Peyer's patch (tissue), 4 donors: ENCODE results near the gene ST7. TPM values are rescaled to one million over a fixed set of nuclear protein-coding genes. Genes with fewer than 3 reads are reported as not detected.

Experiments used
- DNase-seq, 3 donors: peaks; one replicate each; pipeline ENCODE4 v3.0.0-alpha.2; 2017 to 2019
- H3K27ac ChIP-seq, 4 donors: fragments of 200-600 bp; sonication (generic); one replicate each; pipeline ENCODE4 v1.5.1; 2016 to 2019
- H3K27me3 ChIP-seq, 2 donors: fragments of 200-600 bp; sonication (generic); one replicate each; pipeline ENCODE4 v1.5.1; 2019
- H3K36me3 ChIP-seq, 3 donors: fragments of 200-600 bp; sonication (generic); one replicate each; pipeline ENCODE4 v1.5.1; 2016 to 2019
- H3K4me1 ChIP-seq, 4 donors: fragments of 200-600 bp; sonication (generic); one replicate each; pipeline ENCODE4 v1.5.1; 2016 to 2019
- H3K4me3 ChIP-seq, 4 donors: fragments of 200-600 bp; sonication (generic); 1 replicate in 3 of 4; 2 replicates in 1 of 4; pipeline ENCODE4 v1.5.1; 2016 to 2019; ENCODE audit warnings: mild to moderate bottlenecking in 1 of 4
- H3K9me3 ChIP-seq, 4 donors: fragments of 200-600 bp; sonication (generic); one replicate each; pipeline ENCODE4 v1.5.1; 2016 to 2019; ENCODE audit warnings: mild to moderate bottlenecking in 1 of 4
- CTCF ChIP-seq, 6 experiments: fragments of 450-650 bp in 4 of 6; fragments of 200-600 bp in 2 of 6; sonication (generic) in 1 of 6; IDR thresholded peaks; one replicate each; pipeline ENCODE4 v1.5.1; 2017 to 2019; ENCODE audit warnings: antibody characterized with exemption in 6 of 6, mild to moderate bottlenecking in 3 of 6, moderate library complexity in 1 of 6
- POLR2A ChIP-seq, 2 donors: fragments of 450-650 bp; IDR thresholded peaks; one replicate each; pipeline ENCODE4 v1.5.1; 2017; ENCODE audit warnings: antibody characterized with exemption in 2 of 2, mild to moderate bottlenecking in 2 of 2, moderate library complexity in 2 of 2
- total RNA-seq, 4 donors: library from RNA; depleted of rRNA; stranded (reverse); fragments of >200 nt; gene quantifications; one replicate each; pipeline ENCODE4 v1.1.0, GENCODE V29; 2016

Gene ST7
- total RNA-seq, 4 donors from 2014 or later: 26.8 to 39.6 (median 29.8) TPM

DNA sequence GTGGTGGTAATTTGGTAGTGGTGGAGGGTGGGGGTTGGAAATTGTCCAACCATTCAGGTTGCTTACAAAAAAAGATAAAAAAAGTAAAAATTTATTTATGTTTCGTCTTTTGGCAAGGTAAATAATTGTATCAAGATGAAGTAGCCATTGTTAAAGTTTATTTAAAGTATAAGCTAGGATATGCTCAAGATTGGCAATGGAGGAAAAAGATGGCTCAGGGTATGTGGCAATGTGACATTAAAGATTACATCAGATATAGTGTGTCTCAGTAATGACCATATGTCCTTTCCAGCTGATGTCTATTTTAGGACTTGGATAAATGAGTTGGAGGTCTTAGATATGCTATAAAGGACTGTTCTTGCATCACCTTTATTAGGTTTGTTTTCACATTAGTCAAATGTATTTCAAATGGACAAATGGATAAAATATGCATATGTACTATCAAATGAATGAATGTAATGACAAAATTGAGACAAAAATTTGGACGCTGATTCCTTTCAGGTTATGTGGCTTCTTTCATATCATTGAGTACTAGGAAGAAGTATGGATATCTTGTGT lies 60.9 kb downstream of the ST7 start:
- peaks cover 0 to 4% (median 1%) of the 10 kb centered on the region in 4 donors for H3K4me1 ChIP-seq
- H3K4me3 ChIP-seq: no peak overlapping the region
- no peak overlapping the region for H3K27ac ChIP-seq
- no peak for DNase-seq
- H3K36me3 ChIP-seq: no peaks in the 10 kb centered on the region
- no peaks in the 10 kb centered on the region for H3K27me3 ChIP-seq
- TF ChIP-seq CTCF (IDR thresholded peaks at IDR 0.05) (no peak), POLR2A (IDR thresholded peaks at IDR 0.05) (no peak)
- H3K9me3 ChIP-seq: no peaks in the 10 kb centered on the region

DNA sequence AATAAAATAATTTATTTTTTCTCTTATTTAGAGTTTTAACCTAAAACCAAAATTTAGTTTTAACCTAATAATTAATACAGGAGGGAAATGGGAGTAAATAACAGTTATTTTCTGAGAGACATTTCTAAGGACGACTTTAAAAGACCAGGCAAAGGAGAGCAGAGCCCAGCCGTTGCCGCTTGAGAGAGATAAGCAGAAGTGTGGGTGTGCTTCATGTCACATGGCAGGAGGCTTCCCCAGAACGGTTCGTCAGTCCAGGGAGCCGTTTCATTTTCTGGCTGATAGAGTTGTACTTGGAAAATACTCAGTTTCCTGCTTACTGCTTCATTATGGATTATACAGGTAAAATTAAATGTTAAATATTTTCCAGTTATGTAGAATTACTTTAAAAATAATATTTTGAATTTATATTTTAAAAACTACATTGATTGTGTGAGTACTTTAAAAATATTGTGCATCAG lies 61.4 kb downstream of the ST7 start:
- TF ChIP-seq CTCF (IDR thresholded peaks at IDR 0.05): no peak
- TF ChIP-seq POLR2A (IDR thresholded peaks at IDR 0.05): no peak
- Histone ChIP-seq H3K4me1 (peaks cover 0 to 2% (median under 1%) of the 10 kb centered on the region in 4 donors), H3K4me3 (no peak overlapping the region), H3K36me3 (no peaks in the 10 kb centered on the region), H3K27ac (no peak overlapping the region), H3K27me3 (no peaks in the 10 kb centered on the region), H3K9me3 (no peaks in the 10 kb centered on the region)
- peak in 2 of 3 donors; percentile 60 to 74 for DNase-seq

GRCh38 chr7:117015258-117016184 lies 62.2 kb downstream of the ST7 start:
- peaks cover 0 to 2% (median 0%) of the 10 kb centered on the region in 4 donors for H3K4me1 ChIP-seq
- TF ChIP-seq POLR2A (IDR thresholded peaks at IDR 0.05) (no peak), CTCF (IDR thresholded peaks at IDR 0.05) (no peak)
- no peaks in the 10 kb centered on the region for H3K27me3 ChIP-seq
- no peak overlapping the region for H3K27ac ChIP-seq
- no peak overlapping the region for H3K4me3 ChIP-seq
- no peaks in the 10 kb centered on the region for H3K36me3 ChIP-seq
- DNase-seq: no peak
- no peaks in the 10 kb centered on the region for H3K9me3 ChIP-seq

DNA sequence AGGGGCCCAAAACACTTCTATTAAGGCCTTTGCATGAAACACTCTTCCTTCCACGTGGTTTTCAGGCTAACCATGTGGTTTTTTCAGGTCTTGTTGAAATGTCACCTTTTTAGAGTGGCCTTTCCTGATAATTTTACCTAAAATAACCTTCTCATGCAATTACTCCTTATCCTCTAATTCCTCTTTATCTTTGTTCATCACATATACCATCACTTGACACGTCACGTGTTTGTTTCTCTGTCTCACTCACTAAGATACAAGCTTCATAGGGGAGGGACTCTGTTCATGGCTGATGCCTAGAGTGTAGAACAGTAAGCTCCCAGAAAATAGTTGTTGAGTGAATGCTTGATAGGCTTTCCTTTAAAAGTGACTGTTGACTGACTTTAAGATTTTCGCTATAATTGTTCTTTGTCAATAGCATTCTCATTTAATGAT lies 63.7 kb downstream of the ST7 start:
- Histone ChIP-seq H3K4me3 (no peak overlapping the region), H3K4me1 (no peaks in the 10 kb centered on the region), H3K27me3 (no peaks in the 10 kb centered on the region), H3K36me3 (no peaks in the 10 kb centered on the region), H3K9me3 (no peaks in the 10 kb centered on the region), H3K27ac (no peak overlapping the region)
- no peak for DNase-seq
- no peak for TF ChIP-seq POLR2A (IDR thresholded peaks at IDR 0.05)
- TF ChIP-seq CTCF (IDR thresholded peaks at IDR 0.05): no peak

DNA sequence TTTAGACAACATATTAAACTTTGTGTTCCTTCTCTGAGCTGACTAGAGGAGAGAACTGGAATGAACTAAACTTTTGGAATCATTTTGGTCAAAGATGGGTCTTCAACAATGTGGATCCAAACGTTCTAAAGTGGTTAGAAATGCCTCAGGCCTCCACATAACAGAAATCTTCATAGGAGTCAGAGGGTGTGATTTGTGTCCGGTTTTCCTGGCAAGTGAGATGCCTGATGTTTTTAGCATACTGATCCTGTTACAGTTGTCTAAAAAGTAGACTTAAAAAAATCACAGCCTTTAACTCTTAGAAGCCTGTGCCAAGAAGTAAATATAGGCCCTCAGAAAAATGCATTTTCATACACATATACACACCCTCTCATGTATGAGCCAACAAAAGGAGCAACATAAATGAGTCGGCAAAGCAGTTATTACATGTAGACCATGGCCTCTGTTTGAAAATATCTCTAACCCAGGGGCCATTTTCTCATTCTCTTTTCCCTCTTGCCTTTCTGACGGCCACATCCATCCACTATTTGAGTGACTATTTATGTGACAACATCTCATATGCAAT lies 64.5 kb downstream of the ST7 start:
- Histone ChIP-seq H3K4me3 (no peak overlapping the region), H3K4me1 (no peaks in the 10 kb centered on the region), H3K9me3 (no peaks in the 10 kb centered on the region), H3K36me3 (no peaks in the 10 kb centered on the region), H3K27me3 (no peaks in the 10 kb centered on the region), H3K27ac (no peak overlapping the region)
- DNase-seq: no peak
- TF ChIP-seq CTCF (IDR thresholded peaks at IDR 0.05): no peak
- TF ChIP-seq POLR2A (IDR thresholded peaks at IDR 0.05): no peak
